ENCODE data around the gene DENND6B. TPM values are rescaled to one million over a fixed set of nuclear protein-coding genes. Genes with fewer than 3 reads are reported as not detected.
A peak's percentile ranks its signal among the peaks of the same experiment; 100 is the strongest.

DENND6B gene
- total and polyA plus RNA-seq, 2 of the 13 experiments (the other 11 are each of a cell fraction or from before 2014, with no cell fraction given) = 0.95 to 3.8 TPM

DNA sequence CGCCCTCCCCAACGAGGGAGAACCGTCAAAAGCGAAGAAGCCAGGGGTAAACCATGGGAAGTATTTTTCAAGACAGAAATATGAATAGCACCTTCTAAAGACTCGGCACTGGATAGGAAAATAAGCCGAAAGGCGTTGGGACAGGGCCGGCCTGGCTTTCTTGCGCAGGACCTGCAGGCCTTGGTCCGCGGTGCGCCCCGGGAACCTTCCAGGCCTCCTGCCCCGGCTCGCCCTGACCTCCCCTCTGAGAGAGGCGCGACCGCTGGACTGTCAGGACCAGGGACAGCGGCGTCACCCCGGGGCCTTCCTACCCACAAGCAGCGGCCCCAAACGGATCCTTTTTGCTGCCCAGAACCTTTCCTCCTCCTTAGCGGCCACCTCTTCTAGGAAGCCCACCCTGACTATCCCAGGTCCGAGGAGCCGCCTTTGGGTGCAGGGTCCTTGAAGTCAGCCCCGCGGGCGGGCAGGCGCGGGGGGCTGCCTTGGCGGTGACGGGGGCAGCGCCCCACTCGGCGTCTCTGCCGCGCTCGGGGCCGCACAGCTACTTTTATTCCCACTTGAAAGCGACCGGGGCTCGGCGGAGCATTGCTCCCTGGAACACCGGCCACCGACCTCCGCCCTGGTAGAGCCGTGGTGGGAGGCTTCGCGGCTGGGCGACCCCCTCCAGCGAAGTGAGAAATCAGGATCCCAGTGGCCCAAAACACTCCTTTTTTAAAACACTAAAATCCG lies 56.0 kb downstream of the DENND6B start (continued):
- TF ChIP-seq, protein P1, sequence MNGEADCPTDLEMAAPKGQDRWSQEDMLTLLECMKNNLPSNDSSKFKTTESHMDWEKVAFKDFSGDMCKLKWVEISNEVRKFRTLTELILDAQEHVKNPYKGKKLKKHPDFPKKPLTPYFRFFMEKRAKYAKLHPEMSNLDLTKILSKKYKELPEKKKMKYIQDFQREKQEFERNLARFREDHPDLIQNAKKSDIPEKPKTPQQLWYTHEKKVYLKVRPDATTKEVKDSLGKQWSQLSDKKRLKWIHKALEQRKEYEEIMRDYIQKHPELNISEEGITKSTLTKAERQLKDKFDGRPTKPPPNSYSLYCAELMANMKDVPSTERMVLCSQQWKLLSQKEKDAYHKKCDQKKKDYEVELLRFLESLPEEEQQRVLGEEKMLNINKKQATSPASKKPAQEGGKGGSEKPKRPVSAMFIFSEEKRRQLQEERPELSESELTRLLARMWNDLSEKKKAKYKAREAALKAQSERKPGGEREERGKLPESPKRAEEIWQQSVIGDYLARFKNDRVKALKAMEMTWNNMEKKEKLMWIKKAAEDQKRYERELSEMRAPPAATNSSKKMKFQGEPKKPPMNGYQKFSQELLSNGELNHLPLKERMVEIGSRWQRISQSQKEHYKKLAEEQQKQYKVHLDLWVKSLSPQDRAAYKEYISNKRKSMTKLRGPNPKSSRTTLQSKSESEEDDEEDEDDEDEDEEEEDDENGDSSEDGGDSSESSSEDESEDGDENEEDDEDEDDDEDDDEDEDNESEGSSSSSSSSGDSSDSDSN (CRISPR knock-in tag; IDR thresholded peaks at IDR 0.05) = peak; percentile 64
- TF ChIP-seq ZNF510 (CRISPR knock-in tag; IDR thresholded peaks at IDR 0.05; ENCODE audit: low read depth) (peak; percentile 84; the same call in 1 of the 2 replicates), KLF11 (CRISPR knock-in tag; IDR thresholded peaks at IDR 0.05) (peak; percentile 96; the same call in 1 of the 2 replicates), KAT7 (CRISPR knock-in tag; IDR thresholded peaks at IDR 0.05; ENCODE audit: borderline replicate concordance) (no peak), ZFP62 (CRISPR knock-in tag; IDR thresholded peaks at IDR 0.05) (no peak), ZNF780A (CRISPR knock-in tag; IDR thresholded peaks at IDR 0.05) (peak; percentile 55; the same call in 1 of the 2 replicates), NCOR1 (IDR thresholded peaks at IDR 0.05; ENCODE audit: borderline replicate concordance, low read length) (no peak), ZNF136 (CRISPR knock-in tag; IDR thresholded peaks at IDR 0.05; ENCODE audit: low read depth) (no peak), SNRNP70 (IDR thresholded peaks at IDR 0.05; ENCODE audit: low read depth, low read length) (no peak), KMT2A (CRISPR knock-in tag; IDR thresholded peaks at IDR 0.05) (no peak), ZNF816 (CRISPR knock-in tag; IDR thresholded peaks at IDR 0.05; ENCODE audit: borderline replicate concordance) (no peak), ZNF570 (CRISPR knock-in tag; IDR thresholded peaks at IDR 0.05; ENCODE audit: borderline replicate concordance) (no peak), ZNF253 (CRISPR knock-in tag; IDR thresholded peaks at IDR 0.05; ENCODE audit: borderline replicate concordance) (no peak)
- TF ChIP-seq, protein P2, sequence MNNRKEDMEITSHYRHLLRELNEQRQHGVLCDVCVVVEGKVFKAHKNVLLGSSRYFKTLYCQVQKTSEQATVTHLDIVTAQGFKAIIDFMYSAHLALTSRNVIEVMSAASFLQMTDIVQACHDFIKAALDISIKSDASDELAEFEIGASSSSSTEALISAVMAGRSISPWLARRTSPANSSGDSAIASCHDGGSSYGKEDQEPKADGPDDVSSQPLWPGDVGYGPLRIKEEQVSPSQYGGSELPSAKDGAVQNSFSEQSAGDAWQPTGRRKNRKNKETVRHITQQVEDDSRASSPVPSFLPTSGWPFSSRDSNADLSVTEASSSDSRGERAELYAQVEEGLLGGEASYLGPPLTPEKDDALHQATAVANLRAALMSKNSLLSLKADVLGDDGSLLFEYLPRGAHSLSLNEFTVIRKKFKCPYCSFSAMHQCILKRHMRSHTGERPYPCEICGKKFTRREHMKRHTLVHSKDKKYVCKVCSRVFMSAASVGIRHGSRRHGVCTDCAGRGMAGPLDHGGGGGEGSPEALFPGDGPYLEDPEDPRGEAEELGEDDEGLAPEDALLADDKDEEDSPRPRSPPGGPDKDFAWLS (CRISPR knock-in tag; IDR thresholded peaks at IDR 0.05; ENCODE audit: borderline replicate concordance) = no peak
- TF ChIP-seq, protein P3, sequence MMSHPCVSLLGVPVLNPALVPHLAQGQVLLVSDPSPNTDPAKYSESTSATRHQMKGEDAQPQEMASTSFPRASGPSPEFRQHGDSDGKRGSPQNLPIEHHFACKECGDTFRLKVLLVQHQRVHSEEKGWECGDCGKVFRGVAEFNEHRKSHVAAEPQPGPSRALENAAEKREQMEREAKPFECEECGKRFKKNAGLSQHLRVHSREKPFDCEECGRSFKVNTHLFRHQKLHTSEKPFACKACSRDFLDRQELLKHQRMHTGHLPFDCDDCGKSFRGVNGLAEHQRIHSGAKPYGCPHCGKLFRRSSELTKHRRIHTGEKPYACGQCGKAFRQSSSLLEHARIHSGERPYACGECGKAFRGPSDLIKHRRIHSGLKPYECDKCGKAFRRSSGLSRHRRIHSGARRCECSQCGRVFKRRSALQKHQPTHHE (CRISPR knock-in tag; IDR thresholded peaks at IDR 0.05; ENCODE audit: borderline replicate concordance) = peak; percentile 35; the same call in 1 of the 2 replicates
- TF ChIP-seq, protein P4, sequence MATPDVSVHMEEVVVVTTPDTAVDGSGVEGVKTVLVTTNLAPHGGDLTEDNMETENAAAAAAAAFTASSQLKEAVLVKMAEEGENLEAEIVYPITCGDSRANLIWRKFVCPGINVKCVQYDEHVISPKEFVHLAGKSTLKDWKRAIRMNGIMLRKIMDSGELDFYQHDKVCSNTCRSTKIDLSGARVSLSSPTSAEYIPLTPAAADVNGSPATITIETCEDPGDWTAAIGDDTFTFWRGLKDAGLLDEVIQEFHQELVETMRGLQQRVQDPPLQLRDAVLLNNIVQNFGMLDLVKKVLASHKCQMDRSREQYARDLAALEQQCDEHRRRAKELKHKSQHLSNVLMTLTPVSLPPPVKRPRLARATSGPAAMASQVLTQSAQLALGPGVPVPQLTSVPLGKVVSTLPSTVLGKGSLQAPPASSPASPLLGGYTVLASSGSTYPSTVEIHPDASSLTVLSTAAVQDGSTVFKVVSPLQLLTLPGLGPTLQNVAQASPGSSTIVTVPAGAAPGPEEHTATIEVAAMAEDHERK (CRISPR knock-in tag; IDR thresholded peaks at IDR 0.05; ENCODE audit: low read depth) = no peak
- TF ChIP-seq, protein P5, sequence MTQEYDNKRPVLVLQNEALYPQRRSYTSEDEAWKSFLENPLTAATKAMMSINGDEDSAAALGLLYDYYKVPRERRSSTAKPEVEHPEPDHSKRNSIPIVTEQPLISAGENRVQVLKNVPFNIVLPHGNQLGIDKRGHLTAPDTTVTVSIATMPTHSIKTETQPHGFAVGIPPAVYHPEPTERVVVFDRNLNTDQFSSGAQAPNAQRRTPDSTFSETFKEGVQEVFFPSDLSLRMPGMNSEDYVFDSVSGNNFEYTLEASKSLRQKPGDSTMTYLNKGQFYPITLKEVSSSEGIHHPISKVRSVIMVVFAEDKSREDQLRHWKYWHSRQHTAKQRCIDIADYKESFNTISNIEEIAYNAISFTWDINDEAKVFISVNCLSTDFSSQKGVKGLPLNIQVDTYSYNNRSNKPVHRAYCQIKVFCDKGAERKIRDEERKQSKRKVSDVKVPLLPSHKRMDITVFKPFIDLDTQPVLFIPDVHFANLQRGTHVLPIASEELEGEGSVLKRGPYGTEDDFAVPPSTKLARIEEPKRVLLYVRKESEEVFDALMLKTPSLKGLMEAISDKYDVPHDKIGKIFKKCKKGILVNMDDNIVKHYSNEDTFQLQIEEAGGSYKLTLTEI (CRISPR knock-in tag; conservative IDR thresholded peaks at IDR 0.05) = no peak
- TF ChIP-seq, protein P6, sequence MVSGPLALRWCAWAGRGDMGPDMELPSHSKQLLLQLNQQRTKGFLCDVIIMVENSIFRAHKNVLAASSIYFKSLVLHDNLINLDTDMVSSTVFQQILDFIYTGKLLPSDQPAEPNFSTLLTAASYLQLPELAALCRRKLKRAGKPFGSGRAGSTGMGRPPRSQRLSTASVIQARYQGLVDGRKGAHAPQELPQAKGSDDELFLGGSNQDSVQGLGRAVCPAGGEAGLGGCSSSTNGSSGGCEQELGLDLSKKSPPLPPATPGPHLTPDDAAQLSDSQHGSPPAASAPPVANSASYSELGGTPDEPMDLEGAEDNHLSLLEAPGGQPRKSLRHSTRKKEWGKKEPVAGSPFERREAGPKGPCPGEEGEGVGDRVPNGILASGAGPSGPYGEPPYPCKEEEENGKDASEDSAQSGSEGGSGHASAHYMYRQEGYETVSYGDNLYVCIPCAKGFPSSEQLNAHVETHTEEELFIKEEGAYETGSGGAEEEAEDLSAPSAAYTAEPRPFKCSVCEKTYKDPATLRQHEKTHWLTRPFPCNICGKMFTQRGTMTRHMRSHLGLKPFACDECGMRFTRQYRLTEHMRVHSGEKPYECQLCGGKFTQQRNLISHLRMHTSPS (CRISPR knock-in tag; IDR thresholded peaks at IDR 0.05; ENCODE audit: low read depth) = peak; percentile 48; the same call in 1 of the 2 replicates

All from HepG2 (cell line).